Endothelial cell of umbilical vein (primary cell): Measurements from ENCODE around the gene FADS2. TPM values are rescaled to one million over a fixed set of nuclear protein-coding genes. Genes with fewer than 3 reads are reported as not detected.

Experiments
- BruUV-seq: library from RNA; stranded (reverse); fragments of 400-500 nt; replicated peaks from 2 replicates; lab custom pipeline; 2021; lab: Mats Ljungman, UMichigan
- CTCF ChIA-PET: fragments of 300-600, 350-600 bp; sonication (Branson Sonifier 250); formaldehyde crosslinking; loops from one replicate; lab custom pipeline; 2021; ENCODE audit warnings: antibody characterized with exemption, inconsistent platforms; lab: Charles Lee
- POLR2A ChIA-PET: fragments of 300-600, 350-600 bp; sonication (Branson Sonifier 250); formaldehyde crosslinking; loops from one replicate; lab custom pipeline; 2021; ENCODE audit warnings: antibody characterized with exemption, inconsistent platforms; lab: Charles Lee
- DNase-seq: peaks from one replicate; pipeline ENCODE4 v3.0.0-alpha.2; 2011; ENCODE audit warnings: low read depth, low spot score
- FAIRE-seq: peaks from 2 replicates; lab custom pipeline; 2011; peaks lifted over from hg19 to GRCh38; lab: Jason Lieb, UNC
- H2AFZ ChIP-seq: 2 replicates; pipeline ENCODE4 v1.6.0; 2012; ENCODE audit warnings: low read depth, low read length, control low read depth, inconsistent platforms
- H3K27ac ChIP-seq: 2 replicates; pipeline ENCODE4 v1.5.1; 2011; ENCODE audit warnings: low read depth, mild to moderate bottlenecking, control low read depth, low read length, moderate library complexity; ENCODE audit not compliant: insufficient read depth
- H3K27me3 ChIP-seq, 2 experiments: 2 replicates each; pipeline versions ENCODE4 v1.6.0 to v1.6.1; 2011; ENCODE audit warnings: low read length in 2 of 2, mixed read lengths in 1 of 2; ENCODE audit not compliant: control insufficient read depth in 2 of 2, insufficient read depth in 2 of 2
- H3K36me3 ChIP-seq, 2 experiments: 2 replicates in 1 of 2; 3 replicates in 1 of 2; pipeline ENCODE4 v1.5.1; 2011; ENCODE audit warnings: low read length in 2 of 2, mild to moderate bottlenecking in 1 of 2, moderate library complexity in 1 of 2; ENCODE audit not compliant: control insufficient read depth in 2 of 2, insufficient read depth in 2 of 2; ENCODE audit errors: extremely low read depth in 1 of 2
- H3K4me1 ChIP-seq: 3 replicates; pipeline ENCODE4 v1.5.1; 2011; ENCODE audit warnings: mild to moderate bottlenecking, low read length; ENCODE audit not compliant: control insufficient read depth, insufficient read depth; ENCODE audit errors: extremely low read depth
- H3K4me2 ChIP-seq: 2 replicates; pipeline ENCODE4 v1.6.1; 2011; ENCODE audit warnings: low read length, control low read depth, mixed read lengths; ENCODE audit not compliant: insufficient read depth
- H3K4me3 ChIP-seq, 3 experiments: fragments of 200-600 bp in 1 of 3; sonication (generic), shearing (Covaris generic) in 1 of 3; replicated peaks in 1 of 3; 2 replicates each; pipeline ENCODE4 v1.5.1; 2011 to 2016; ENCODE audit warnings: control low read depth in 3 of 3, low read length in 3 of 3, mild to moderate bottlenecking in 2 of 3, inconsistent platforms in 1 of 3, low read depth in 1 of 3, moderate library complexity in 1 of 3; ENCODE audit not compliant: insufficient read depth in 1 of 3
- H3K79me2 ChIP-seq: 2 replicates; pipeline ENCODE4 v1.6.0; 2012; ENCODE audit warnings: low read length, inconsistent platforms; ENCODE audit not compliant: control insufficient read depth, insufficient read depth
- H3K9ac ChIP-seq: replicated peaks from 2 replicates; pipeline ENCODE3; 2011; ENCODE audit warnings: low read length, control low read depth; ENCODE audit not compliant: insufficient read depth; ENCODE audit errors: extremely low read depth
- H3K9me1 ChIP-seq: replicated peaks from 3 replicates; pipeline ENCODE4 v1.6.0; 2011; ENCODE audit warnings: mild to moderate bottlenecking, low read length; ENCODE audit not compliant: control insufficient read depth, insufficient read depth; ENCODE audit errors: extremely low read depth
- H3K9me3 ChIP-seq: replicated peaks from 2 replicates; pipeline ENCODE4 v1.5.1; 2012; ENCODE audit warnings: low read length, inconsistent platforms; ENCODE audit not compliant: control insufficient read depth, insufficient read depth
- H4K20me1 ChIP-seq: replicated peaks from 2 replicates; pipeline ENCODE3; 2011; ENCODE audit warnings: mild to moderate bottlenecking, low read length; ENCODE audit not compliant: control insufficient read depth, insufficient read depth; ENCODE audit errors: extremely low read depth
- CTCF ChIP-seq, 2 donors: IDR thresholded peaks; 1 replicate in 1 of 2; 2 replicates in 1 of 2; pipeline ENCODE4 v1.5.1; 2011; ENCODE audit warnings: low read length in 2 of 2, mild to moderate bottlenecking in 2 of 2, moderate library complexity in 2 of 2, control low read depth in 1 of 2, inconsistent platforms in 1 of 2, low read depth in 1 of 2; ENCODE audit not compliant: insufficient read depth in 1 of 2; ENCODE audit errors: extremely low read depth in 1 of 2
- EZH2 ChIP-seq: IDR thresholded peaks from 2 replicates; pipeline ENCODE4 v1.6.1; 2012; ENCODE audit warnings: borderline replicate concordance, low read depth, mild to moderate bottlenecking, moderate library complexity, low read length, inconsistent platforms; ENCODE audit not compliant: severe bottlenecking
- FOS ChIP-seq: IDR thresholded peaks from 2 replicates; pipeline ENCODE4 v1.6.1; 2011; ENCODE audit warnings: mild to moderate bottlenecking, low read length, moderate library complexity, borderline replicate concordance; ENCODE audit not compliant: insufficient read depth
- GATA2 ChIP-seq: IDR thresholded peaks from 2 replicates; pipeline ENCODE4 v1.7.0; 2011; ENCODE audit warnings: low read depth, mild to moderate bottlenecking, moderate library complexity, mixed read lengths, low read length; ENCODE audit not compliant: insufficient read length, insufficient read depth
- JUN ChIP-seq: IDR thresholded peaks from 2 replicates; pipeline ENCODE4 v1.6.1; 2011; ENCODE audit warnings: borderline replicate concordance, low read depth; ENCODE audit not compliant: insufficient read length, insufficient read depth
- MYC ChIP-seq: IDR thresholded peaks from one replicate; pipeline ENCODE4 v1.6.1; 2011; ENCODE audit warnings: mild to moderate bottlenecking, low read depth, low read length
- POLR2AphosphoS5 ChIP-seq: IDR thresholded peaks from 2 replicates; pipeline ENCODE4 v1.6.1; 2012; ENCODE audit warnings: low read depth, mild to moderate bottlenecking, control low read depth, low read length, moderate library complexity; ENCODE audit not compliant: insufficient read depth
- dilution Hi-C: fragments of 300-500 bp; cut with MboI; formaldehyde crosslinking; loops from one replicate; pipeline ENCODE4 v1.15.0; 2019; ENCODE audit warnings: low sequenced_read_pairs; ENCODE audit not compliant: extremely low pct_ligation_motif_present
- intact Hi-C: fragments of 100-400 bp; cut with micrococcal nuclease; formaldehyde crosslinking; loops from one replicate; pipeline ENCODE4 v1.10.0; 2022
- polyA plus RNA-seq, 4 experiments: library from polyadenylated mRNA; depleted of rRNA in 3 of 4; stranded (reverse) in 3 of 4; unstranded in 1 of 4; fragments of >200 nt; gene quantifications; 2 replicates each; pipeline versions ENCODE4 v1.2.1 to v1.2.3, GENCODE V29; 2011 to 2012; ENCODE audit warnings: missing spikeins in 1 of 4
- total RNA-seq: library from RNA; stranded (reverse); gene quantifications from 2 replicates; pipeline ENCODE4 v1.2.3, GENCODE V29; 2021

FADS2 gene
- total and polyA plus RNA-seq, 2 donors (not counting 3 experiments of a cell fraction or from before 2014, with no cell fraction given) = 668 to 898 TPM

GRCh38 chr11:61874377-61874809 is 46.3 kb downstream of the FADS2 start:
- intact Hi-C loops (no loop called here), dilution Hi-C loops (no loop called here)
- H2AFZ ChIP-seq = no peak overlapping the region
- no peak overlapping the region for H3K4me3 ChIP-seq
- H3K9me1 ChIP-seq = no peaks in the 10 kb centered on the region
- no peak overlapping the region for H3K27ac ChIP-seq
- ChIA-PET CTCF (interaction anchor here (0.8 to 6.6 kb wide), 9 partner anchors 10 to 233 kb away, joined by 3 to 127 read pairs (median 10); no protein-coding TSS in a partner anchor), POLR2A (interaction anchor here (0.7 kb wide), 1 partner anchor 8 kb away, joined by 8 read pairs; no protein-coding TSS in a partner anchor)
- H4K20me1 ChIP-seq = no peaks in the 10 kb centered on the region
- H3K4me2 ChIP-seq = no peak overlapping the region
- FAIRE-seq (no peak), DNase-seq (no peak)
- peaks cover 12% of the 10 kb centered on the region for H3K4me1 ChIP-seq
- H3K27me3 ChIP-seq = no peaks in the 10 kb centered on the region
- no peaks in the 10 kb centered on the region for H3K9me3 ChIP-seq
- H3K79me2 ChIP-seq = no peaks in the 10 kb centered on the region
- peaks cover 7 to 24% of the 10 kb centered on the region in 2 experiments for H3K36me3 ChIP-seq
- H3K9ac ChIP-seq = no peak overlapping the region
- no TSS peak for BruUV-seq
- TF ChIP-seq JUN (no peak), FOS (no peak), POLR2AphosphoS5 (no peak), EZH2 (no peak), CTCF (IDR thresholded peaks at IDR 0.05; ENCODE audit: extremely low read depth in 1 of 2, insufficient read depth in 1 of 2, low read depth in 1 of 2, low read length in 2 of 2) (no peak), GATA2 (no peak), MYC (no peak)
